GM23338 (cell line): ENCODE results near the gene STOX2.

Source experiments
- CREB1 ChIP-seq: fragments of 250-450 bp; sonication (Bioruptor Pico); IDR thresholded peaks from 2 replicates; pipeline ENCODE4 v1.5.0; 2020; ENCODE audit warnings: low read depth, mild to moderate bottlenecking, moderate library complexity
- CTCF ChIP-seq, 2 experiments: fragments of 200-600 bp in 1 of 2; sonication (generic) in 1 of 2; conservative IDR thresholded peaks; 2 replicates each; pipeline versions ENCODE4 v1.5.1 to v1.6.1; 2016 to 2017; ENCODE audit warnings: antibody characterized with exemption in 2 of 2, low read depth in 2 of 2, mild to moderate bottlenecking in 2 of 2, moderate library complexity in 1 of 2
- EZH2 ChIP-seq: fragments of 200-600 bp; sonication (generic); IDR thresholded peaks from one replicate; pipeline ENCODE4 v1.8.0; 2017; ENCODE audit warnings: antibody characterized with exemption, mild to moderate bottlenecking, low read depth; ENCODE audit not compliant: unreplicated experiment
- EZH2phosphoT487 ChIP-seq: fragments of 200-600 bp; sonication (generic); IDR thresholded peaks from one replicate; pipeline ENCODE4 v1.8.1; 2018; ENCODE audit warnings: antibody characterized with exemption; ENCODE audit not compliant: unreplicated experiment
- NANOG ChIP-seq: IDR thresholded peaks from 2 replicates; pipeline ENCODE4 v1.6.1; 2016; ENCODE audit warnings: antibody characterized with exemption, borderline replicate concordance
- POLR2AphosphoS5 ChIP-seq: IDR thresholded peaks from 2 replicates; pipeline ENCODE4 v1.6.1; 2016; ENCODE audit warnings: antibody characterized with exemption, low read depth
- TF ChIP-seq, protein P1 (sequence below): IDR thresholded peaks from 2 replicates; pipeline ENCODE4 v1.6.1; 2016; ENCODE audit warnings: antibody characterized with exemption
- TF ChIP-seq, protein P2 (sequence below): IDR thresholded peaks from one replicate; pipeline ENCODE4 v1.6.1; 2018; ENCODE audit warnings: antibody characterized with exemption; ENCODE audit not compliant: unreplicated experiment

- no peak for TF ChIP-seq CTCF (conservative IDR thresholded peaks at IDR 0.05; ENCODE audit: low read depth in 2 of 2)
- no peak for TF ChIP-seq CREB1 (CRISPR knock-in tag)
- TF ChIP-seq NANOG = no peak
- no peak for TF ChIP-seq POLR2AphosphoS5
- TF ChIP-seq, protein P1, sequence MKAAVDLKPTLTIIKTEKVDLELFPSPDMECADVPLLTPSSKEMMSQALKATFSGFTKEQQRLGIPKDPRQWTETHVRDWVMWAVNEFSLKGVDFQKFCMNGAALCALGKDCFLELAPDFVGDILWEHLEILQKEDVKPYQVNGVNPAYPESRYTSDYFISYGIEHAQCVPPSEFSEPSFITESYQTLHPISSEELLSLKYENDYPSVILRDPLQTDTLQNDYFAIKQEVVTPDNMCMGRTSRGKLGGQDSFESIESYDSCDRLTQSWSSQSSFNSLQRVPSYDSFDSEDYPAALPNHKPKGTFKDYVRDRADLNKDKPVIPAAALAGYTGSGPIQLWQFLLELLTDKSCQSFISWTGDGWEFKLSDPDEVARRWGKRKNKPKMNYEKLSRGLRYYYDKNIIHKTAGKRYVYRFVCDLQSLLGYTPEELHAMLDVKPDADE = no peak
- no peak for TF ChIP-seq EZH2phosphoT487
- TF ChIP-seq, protein P2, sequence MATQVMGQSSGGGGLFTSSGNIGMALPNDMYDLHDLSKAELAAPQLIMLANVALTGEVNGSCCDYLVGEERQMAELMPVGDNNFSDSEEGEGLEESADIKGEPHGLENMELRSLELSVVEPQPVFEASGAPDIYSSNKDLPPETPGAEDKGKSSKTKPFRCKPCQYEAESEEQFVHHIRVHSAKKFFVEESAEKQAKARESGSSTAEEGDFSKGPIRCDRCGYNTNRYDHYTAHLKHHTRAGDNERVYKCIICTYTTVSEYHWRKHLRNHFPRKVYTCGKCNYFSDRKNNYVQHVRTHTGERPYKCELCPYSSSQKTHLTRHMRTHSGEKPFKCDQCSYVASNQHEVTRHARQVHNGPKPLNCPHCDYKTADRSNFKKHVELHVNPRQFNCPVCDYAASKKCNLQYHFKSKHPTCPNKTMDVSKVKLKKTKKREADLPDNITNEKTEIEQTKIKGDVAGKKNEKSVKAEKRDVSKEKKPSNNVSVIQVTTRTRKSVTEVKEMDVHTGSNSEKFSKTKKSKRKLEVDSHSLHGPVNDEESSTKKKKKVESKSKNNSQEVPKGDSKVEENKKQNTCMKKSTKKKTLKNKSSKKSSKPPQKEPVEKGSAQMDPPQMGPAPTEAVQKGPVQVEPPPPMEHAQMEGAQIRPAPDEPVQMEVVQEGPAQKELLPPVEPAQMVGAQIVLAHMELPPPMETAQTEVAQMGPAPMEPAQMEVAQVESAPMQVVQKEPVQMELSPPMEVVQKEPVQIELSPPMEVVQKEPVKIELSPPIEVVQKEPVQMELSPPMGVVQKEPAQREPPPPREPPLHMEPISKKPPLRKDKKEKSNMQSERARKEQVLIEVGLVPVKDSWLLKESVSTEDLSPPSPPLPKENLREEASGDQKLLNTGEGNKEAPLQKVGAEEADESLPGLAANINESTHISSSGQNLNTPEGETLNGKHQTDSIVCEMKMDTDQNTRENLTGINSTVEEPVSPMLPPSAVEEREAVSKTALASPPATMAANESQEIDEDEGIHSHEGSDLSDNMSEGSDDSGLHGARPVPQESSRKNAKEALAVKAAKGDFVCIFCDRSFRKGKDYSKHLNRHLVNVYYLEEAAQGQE = no peak
- TF ChIP-seq EZH2 = no peak
Observed at GRCh38 chr4:183878251-183878970, 26.7 kb upstream of the STOX2 start.
